SK-N-SH (cell line): ENCODE measurements around the gene PMM2. TPM values are rescaled to one million over a fixed set of nuclear protein-coding genes. Genes with fewer than 3 reads are reported as not detected.

ENCODE experiments used
- CTCF ChIA-PET: fragments of 300-600, 350-600 bp; formaldehyde crosslinking; extraction: SDS; loops from one replicate; lab custom pipeline; 2021; lab: Yijun Ruan, JAX
- POLR2A ChIA-PET: fragments of 350-600 bp; sonication (Branson Sonifier 250); formaldehyde crosslinking; extraction: SDS; loops from one replicate; lab custom pipeline; 2020; ENCODE audit warnings: antibody characterized with exemption, inconsistent platforms; lab: Yijun Ruan, JAX
- DNase-seq: peaks from one replicate; pipeline ENCODE4 v3.0.0; 2012
- H2AFZ ChIP-seq: fragments of 200-600 bp; sonication (generic); 2 replicates; pipeline ENCODE4 v1.8.1; 2016; ENCODE audit warnings: antibody characterized with exemption, mild to moderate bottlenecking, low read depth
- H3F3A ChIP-seq: fragments of 200-600 bp; sonication (generic); replicated peaks from 2 replicates; pipeline ENCODE3; 2016; ENCODE audit warnings: antibody characterized with exemption, mild to moderate bottlenecking; ENCODE audit not compliant: insufficient read depth
- H3K27ac ChIP-seq, 2 experiments: fragments of 200-500 bp in 1 of 2; fragments of 200-600 bp in 1 of 2; sonication (Bioruptor generic) in 1 of 2; sonication (generic), shearing (Covaris generic) in 1 of 2; 2 replicates each; pipeline versions ENCODE4 v1.5.1 to v1.6.1; 2014 to 2016; ENCODE audit warnings: low read depth in 2 of 2, inconsistent platforms in 1 of 2, low read length in 1 of 2, mild to moderate bottlenecking in 1 of 2, mixed read lengths in 1 of 2
- H3K27me3 ChIP-seq: fragments of 200-600 bp; sonication (generic), shearing (Covaris generic); 2 replicates; pipeline ENCODE4 v1.6.1; 2016; ENCODE audit warnings: mixed run types; ENCODE audit not compliant: insufficient read depth
- H3K36me3 ChIP-seq, 2 experiments: fragments of 200-500 bp in 1 of 2; fragments of 200-600 bp in 1 of 2; sonication (Bioruptor generic) in 1 of 2; sonication (generic) in 1 of 2; replicated peaks in 1 of 2; 2 replicates each; pipeline versions ENCODE3 to v1.5.1; 2014 to 2016; ENCODE audit warnings: low read length in 1 of 2, mild to moderate bottlenecking in 1 of 2; ENCODE audit not compliant: insufficient read depth in 2 of 2, control insufficient read depth in 1 of 2
- H3K4me1 ChIP-seq, 2 experiments: fragments of 200-500 bp in 1 of 2; fragments of 200-600 bp in 1 of 2; sonication (Bioruptor generic) in 1 of 2; sonication (generic), shearing (Covaris generic) in 1 of 2; 2 replicates each; pipeline versions ENCODE4 v1.5.1 to v1.6.1; 2014 to 2016; ENCODE audit warnings: low read depth in 1 of 2, low read length in 1 of 2, mixed run types in 1 of 2; ENCODE audit not compliant: insufficient read depth in 2 of 2, control insufficient read depth in 1 of 2
- H3K4me2 ChIP-seq: fragments of 200-600 bp; sonication (generic), shearing (Covaris generic); 2 replicates; pipeline ENCODE4 v1.6.1; 2017; ENCODE audit warnings: mixed run types
- H3K4me3 ChIP-seq, 2 experiments: fragments of 200-500 bp in 1 of 2; fragments of 200-600 bp in 1 of 2; sonication (Bioruptor generic) in 1 of 2; sonication (generic), shearing (Covaris generic) in 1 of 2; 2 replicates each; pipeline versions ENCODE4 v1.5.1 to v1.8.1; 2014 to 2016; ENCODE audit warnings: low read depth in 2 of 2, inconsistent platforms in 1 of 2, low read length in 1 of 2, mild to moderate bottlenecking in 1 of 2, mixed read lengths in 1 of 2, moderate library complexity in 1 of 2
- H3K79me2 ChIP-seq: fragments of 200-600 bp; sonication (generic); 2 replicates; pipeline ENCODE4 v1.8.1; 2017; ENCODE audit warnings: mild to moderate bottlenecking; ENCODE audit not compliant: insufficient read depth
- H3K9ac ChIP-seq: fragments of 200-600 bp; sonication (generic); 2 replicates; pipeline ENCODE4 v1.6.1; 2017; ENCODE audit warnings: mixed run types
- H3K9me2 ChIP-seq: fragments of 200-600 bp; sonication (generic); 2 replicates; pipeline ENCODE4 v1.6.1; 2017; ENCODE audit warnings: mixed run types
- H3K9me3 ChIP-seq: fragments of 200-600 bp; sonication (generic); 2 replicates; pipeline ENCODE4 v1.6.1; 2017; ENCODE audit warnings: mixed run types, mild to moderate bottlenecking, moderate library complexity
- H4K20me1 ChIP-seq: fragments of 200-600 bp; sonication (generic); 2 replicates; pipeline ENCODE4 v1.6.1; 2017; ENCODE audit warnings: mild to moderate bottlenecking, mixed run types; ENCODE audit not compliant: insufficient read depth
- CHD2 ChIP-seq: fragments of 150-350 bp; IDR thresholded peaks from 2 replicates; pipeline ENCODE4 v1.6.1; 2018; ENCODE audit warnings: low read length; ENCODE audit not compliant: partially characterized antibody
- CTCF ChIP-seq: fragments of 200-600 bp; sonication (generic); IDR thresholded peaks from 2 replicates; pipeline ENCODE4 v1.6.1; 2017; ENCODE audit warnings: antibody characterized with exemption, mild to moderate bottlenecking, moderate library complexity
- ELF1 ChIP-seq: IDR thresholded peaks from 2 replicates; pipeline ENCODE4 v1.4.0; 2012
- EZH2phosphoT487 ChIP-seq: fragments of 200-600 bp; sonication (generic); IDR thresholded peaks from 2 replicates; pipeline ENCODE4 v1.6.1; 2017; ENCODE audit warnings: low read depth, mixed run types, mild to moderate bottlenecking, antibody characterized with exemption, moderate library complexity, borderline replicate concordance
- FOXJ3 ChIP-seq: sonication (generic); formaldehyde crosslinking; IDR thresholded peaks from 2 replicates; pipeline ENCODE4 v1.5.1; 2020; ENCODE audit warnings: mild to moderate bottlenecking, missing genetic modification reagents
- GATA2 ChIP-seq: sonication (generic); formaldehyde crosslinking; IDR thresholded peaks from 2 replicates; pipeline ENCODE4 v1.5.0; 2020; ENCODE audit warnings: mild to moderate bottlenecking, missing genetic modification reagents
- IRF3 ChIP-seq: fragments of 150-350 bp; IDR thresholded peaks from 2 replicates; pipeline ENCODE4 v1.6.1; 2016; ENCODE audit warnings: mild to moderate bottlenecking, low read depth, low read length
- JUND ChIP-seq: IDR thresholded peaks from 2 replicates; pipeline ENCODE4 v1.4.0; 2012
- MEF2A ChIP-seq: IDR thresholded peaks from 2 replicates; pipeline ENCODE4 v1.4.0; 2012; ENCODE audit warnings: low read depth, borderline replicate concordance
- NFIC ChIP-seq: IDR thresholded peaks from 2 replicates; pipeline ENCODE4 v1.4.0; 2012; ENCODE audit warnings: borderline replicate concordance
- RAD21 ChIP-seq: IDR thresholded peaks from 2 replicates; pipeline ENCODE4 v1.6.1; 2012; ENCODE audit warnings: mild to moderate bottlenecking, low read length
- REST ChIP-seq: IDR thresholded peaks from 2 replicates; pipeline ENCODE4 v1.6.1; 2012; ENCODE audit warnings: mild to moderate bottlenecking, low read depth, low read length, moderate library complexity
- SIN3A ChIP-seq: IDR thresholded peaks from 2 replicates; pipeline ENCODE4 v1.6.1; 2012; ENCODE audit warnings: low read depth, mild to moderate bottlenecking, low read length, moderate library complexity, borderline replicate concordance
- SMC3 ChIP-seq: IDR thresholded peaks from 2 replicates; pipeline ENCODE4 v1.6.1; 2012; ENCODE audit warnings: low read depth, low read length, improper control_type of control experiment
- TAF1 ChIP-seq: IDR thresholded peaks from 2 replicates; pipeline ENCODE4 v1.6.1; 2012; ENCODE audit warnings: low read depth, mild to moderate bottlenecking, low read length, moderate library complexity, borderline replicate concordance
- TEAD4 ChIP-seq: IDR thresholded peaks from 2 replicates; pipeline ENCODE4 v1.4.0; 2012; ENCODE audit warnings: mild to moderate bottlenecking, borderline replicate concordance; ENCODE audit not compliant: insufficient read depth
- USF2 ChIP-seq: fragments of 150-350 bp; IDR thresholded peaks from 2 replicates; pipeline ENCODE4 v1.6.1; 2017; ENCODE audit warnings: antibody characterized with exemption, low read length, low read depth, borderline replicate concordance
- YY1 ChIP-seq: IDR thresholded peaks from 2 replicates; pipeline ENCODE4 v1.4.0; 2012; ENCODE audit warnings: low read depth, mild to moderate bottlenecking
- ZBTB33 ChIP-seq: IDR thresholded peaks from 2 replicates; pipeline ENCODE4 v1.4.0; 2012; ENCODE audit warnings: low read depth, borderline replicate concordance
- WGBS: methylation state at CpG from one replicate; pipeline ENCODE4 v1.1.6; 2017; ENCODE audit warnings: low lambda C conversion rate; 5-methylcytosine and 5-hydroxymethylcytosine counted together
- polyA plus RNA-seq, 3 experiments: library from polyadenylated mRNA; depleted of rRNA; stranded (reverse); fragments of >200 nt; gene quantifications; 2 replicates each; pipeline ENCODE4 v1.2.3, GENCODE V29; 2012

The PMM2 gene
- polyA plus RNA-seq, 1 of the 3 experiments (the other 2 are of a cell fraction), result 24.3 TPM

GRCh38 chr16:8781797-8782196 is 15.8 kb upstream of the PMM2 start:
- Histone ChIP-seq H3K9me2 (no peaks in the 10 kb centered on the region), H3F3A (no peaks in the 10 kb centered on the region), H2AFZ (no peak overlapping the region), H3K36me3 (no peaks in the 10 kb centered on the region), H3K4me3 (no peak overlapping the region), H3K9ac (no peak overlapping the region), H4K20me1 (no peaks in the 10 kb centered on the region), H3K27ac (no peak overlapping the region), H3K4me1 (no peaks in the 10 kb centered on the region), H3K9me3 (no peaks in the 10 kb centered on the region), H3K4me2 (no peak overlapping the region), H3K79me2 (no peaks in the 10 kb centered on the region), H3K27me3 (no peaks in the 10 kb centered on the region)
- no peak for TF ChIP-seq FOXJ3 (CRISPR knock-in tag)
- no peak for TF ChIP-seq TAF1
- no peak for TF ChIP-seq REST
- ChIA-PET CTCF (interaction anchor here (0.6 to 5.8 kb wide), 4 partner anchors 98 to 227 kb away, joined by 3 to 30 read pairs (median 3); no protein-coding TSS in a partner anchor), POLR2A (no interaction called here)
- WGBS, result 80% methylated on average over 8 of the region's 8 CpGs
- no peak for DNase-seq

- Histone ChIP-seq H2AFZ (no peak overlapping the region), H4K20me1 (no peaks in the 10 kb centered on the region), H3K9me2 (no peaks in the 10 kb centered on the region), H3K9ac (no peak overlapping the region), H3K9me3 (no peaks in the 10 kb centered on the region), H3F3A (no peaks in the 10 kb centered on the region), H3K4me3 (no peak overlapping the region), H3K27me3 (no peaks in the 10 kb centered on the region), H3K79me2 (no peaks in the 10 kb centered on the region), H3K4me1 (no peaks in the 10 kb centered on the region), H3K36me3 (no peaks in the 10 kb centered on the region), H3K27ac (no peak overlapping the region), H3K4me2 (no peak overlapping the region)
- no peak for DNase-seq
- ChIA-PET POLR2A (no interaction called here), CTCF (no interaction called here)
- WGBS, result 40% methylated on average over 6 of the region's 6 CpGs
- TF ChIP-seq TEAD4 (no peak), RAD21 (no peak), SMC3 (no peak), NFIC (no peak), ELF1 (no peak), MEF2A (no peak), CHD2 (no peak), SIN3A (no peak), GATA2 (CRISPR knock-in tag) (no peak), YY1 (no peak), CTCF (no peak), USF2 (no peak), IRF3 (no peak), JUND (no peak), ZBTB33 (no peak), EZH2phosphoT487 (no peak), FOXJ3 (CRISPR knock-in tag) (no peak)
Measured at GRCh38 chr16:8782673-8783072, 15.0 kb upstream of the PMM2 start.
